CD4-positive, alpha-beta T cell (primary cell): ENCODE measurements around the gene PNPLA7. TPM values are rescaled to one million over a fixed set of nuclear protein-coding genes. Genes with fewer than 3 reads are reported as not detected.

ENCODE experiments used
- ATAC-seq: fragments of 200-7000 bp; cut with Tn5 transposase; one replicate; pipeline ENCODE4 v1.10.0; 2022; ENCODE audit warnings: mild to moderate bottlenecking; ENCODE audit not compliant: poor library complexity
- CTCF ChIA-PET: fragments of 350-600 bp; sonication (Branson Sonifier 250); formaldehyde crosslinking; loops from one replicate; lab custom pipeline; 2021; ENCODE audit warnings: antibody characterized with exemption, inconsistent platforms; lab: Charles Lee
- POLR2A ChIA-PET: fragments of 350-600 bp; sonication (Branson Sonifier 250); formaldehyde crosslinking; loops from one replicate; lab custom pipeline; 2021; ENCODE audit warnings: antibody characterized with exemption, inconsistent platforms; lab: Charles Lee
- DNase-seq, 14 experiments: peaks; one replicate each; pipeline ENCODE4 v3.0.0-alpha.2; 2013 to 2020; ENCODE audit warnings: mixed read lengths in 2 of 14
- H3K27ac ChIP-seq, 2 donors: one replicate each; pipeline versions ENCODE4 v1.5.1 to v1.7.0; 2013; ENCODE audit warnings: low read length in 2 of 2, low read depth in 1 of 2, mild to moderate bottlenecking in 1 of 2
- H3K27me3 ChIP-seq, 2 experiments: 1 replicate in 1 of 2; 2 replicates in 1 of 2; pipeline versions ENCODE4 v1.6.1 to v1.7.0; 2013; ENCODE audit warnings: low read length in 2 of 2, control low read depth in 1 of 2, mild to moderate bottlenecking in 1 of 2, moderate library complexity in 1 of 2; ENCODE audit not compliant: insufficient read depth in 2 of 2, control insufficient read depth in 1 of 2
- H3K36me3 ChIP-seq: one replicate; pipeline ENCODE4 v1.6.1; 2013; ENCODE audit warnings: low read length, control low read depth; ENCODE audit not compliant: insufficient read depth
- H3K4me1 ChIP-seq: one replicate; pipeline ENCODE4 v1.6.1; 2013; ENCODE audit warnings: low read length, control low read depth; ENCODE audit not compliant: insufficient read depth
- H3K4me3 ChIP-seq: one replicate; pipeline ENCODE4 v1.5.1; 2013; ENCODE audit warnings: mild to moderate bottlenecking, low read length, moderate library complexity
- H3K9me3 ChIP-seq, 2 experiments: 1 replicate in 1 of 2; 2 replicates in 1 of 2; pipeline versions ENCODE4 v1.6.1 to v1.7.0; 2013; ENCODE audit warnings: low read length in 2 of 2, mild to moderate bottlenecking in 2 of 2, control low read depth in 1 of 2, moderate library complexity in 1 of 2; ENCODE audit not compliant: control insufficient read depth in 1 of 2, insufficient read depth in 1 of 2
- H3K27ac Mint-ChIP-seq: one replicate; pipeline ENCODE4 v1.8.0; 2020; ENCODE audit warnings: mixed read lengths
- H3K27me3 Mint-ChIP-seq: one replicate; pipeline ENCODE4 v1.8.0; 2021; ENCODE audit warnings: mixed read lengths
- H3K36me3 Mint-ChIP-seq: one replicate; pipeline ENCODE4 v1.8.0; 2021; ENCODE audit warnings: low read depth, mixed read lengths
- H3K4me1 Mint-ChIP-seq: one replicate; pipeline ENCODE4 v1.8.0; 2021; ENCODE audit warnings: low read depth, mixed read lengths
- H3K4me3 Mint-ChIP-seq: one replicate; pipeline ENCODE4 v1.8.0; 2020; ENCODE audit warnings: mild to moderate bottlenecking, mixed read lengths
- H3K9me3 Mint-ChIP-seq: one replicate; pipeline ENCODE4 v1.8.0; 2020; ENCODE audit warnings: mixed read lengths
- intact Hi-C, 2 experiments: fragments of 100-400 bp; cut with DNase I in 1 of 2; cut with micrococcal nuclease in 1 of 2; formaldehyde crosslinking; loops; one replicate each; pipeline versions ENCODE4 v1.15.1 to v1.9.0; 2023 to 2025; cut with DNase I, micrococcal nuclease
- total RNA-seq, 174 experiments: library from RNA in 2 of 174; stranded (reverse) in 2 of 174; gene quantifications; one replicate each; pipeline ENCODE4 v1.2.3 and lab custom pipeline; 2021 to 2026
- TF ChIP-seq, protein P1 (sequence below): fragments of 200-600 bp; IDR thresholded peaks from one replicate; pipeline ENCODE4 v1.8.0; 2022; ENCODE audit warnings: antibody characterized with exemption, mild to moderate bottlenecking

Gene PNPLA7
- total RNA-seq, 2 experiments from 2014 or later = 7.8 to 8.4 TPM

GRCh38 chr9:137427454-137428310 is 122.5 kb downstream of the PNPLA7 start:
- H3K4me3 Mint-ChIP-seq = no peak overlapping the region
- H3K4me1 Mint-ChIP-seq = peaks cover 9% of the 10 kb centered on the region
- H3K27ac Mint-ChIP-seq = no peak overlapping the region
- no peaks in the 10 kb centered on the region for H3K27me3 Mint-ChIP-seq
- Histone ChIP-seq H3K27ac (no peak overlapping the region), H3K9me3 (no peaks in the 10 kb centered on the region), H3K4me3 (no peak overlapping the region), H3K36me3 (no peaks in the 10 kb centered on the region), H3K27me3 (no peaks in the 10 kb centered on the region), H3K4me1 (peaks cover 9% of the 10 kb centered on the region)
- ChIA-PET CTCF (no interaction called here), POLR2A (no interaction called here)
- no peaks in the 10 kb centered on the region for H3K9me3 Mint-ChIP-seq
- DNase-seq (no peak), ATAC-seq (no peak)
- intact Hi-C loops = no loop called here
- no peaks in the 10 kb centered on the region for H3K36me3 Mint-ChIP-seq
- TF ChIP-seq, protein P1, sequence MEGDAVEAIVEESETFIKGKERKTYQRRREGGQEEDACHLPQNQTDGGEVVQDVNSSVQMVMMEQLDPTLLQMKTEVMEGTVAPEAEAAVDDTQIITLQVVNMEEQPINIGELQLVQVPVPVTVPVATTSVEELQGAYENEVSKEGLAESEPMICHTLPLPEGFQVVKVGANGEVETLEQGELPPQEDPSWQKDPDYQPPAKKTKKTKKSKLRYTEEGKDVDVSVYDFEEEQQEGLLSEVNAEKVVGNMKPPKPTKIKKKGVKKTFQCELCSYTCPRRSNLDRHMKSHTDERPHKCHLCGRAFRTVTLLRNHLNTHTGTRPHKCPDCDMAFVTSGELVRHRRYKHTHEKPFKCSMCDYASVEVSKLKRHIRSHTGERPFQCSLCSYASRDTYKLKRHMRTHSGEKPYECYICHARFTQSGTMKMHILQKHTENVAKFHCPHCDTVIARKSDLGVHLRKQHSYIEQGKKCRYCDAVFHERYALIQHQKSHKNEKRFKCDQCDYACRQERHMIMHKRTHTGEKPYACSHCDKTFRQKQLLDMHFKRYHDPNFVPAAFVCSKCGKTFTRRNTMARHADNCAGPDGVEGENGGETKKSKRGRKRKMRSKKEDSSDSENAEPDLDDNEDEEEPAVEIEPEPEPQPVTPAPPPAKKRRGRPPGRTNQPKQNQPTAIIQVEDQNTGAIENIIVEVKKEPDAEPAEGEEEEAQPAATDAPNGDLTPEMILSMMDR = no peak

GRCh38 chr9:137426018-137426681 is 124.1 kb downstream of the PNPLA7 start:
- Mint-ChIP-seq H3K4me3 (no peak overlapping the region), H3K27ac (no peak overlapping the region), H3K9me3 (no peaks in the 10 kb centered on the region), H3K27me3 (no peaks in the 10 kb centered on the region), H3K36me3 (no peaks in the 10 kb centered on the region), H3K4me1 (peaks cover 18% of the 10 kb centered on the region)
- intact Hi-C loops = no loop called here
- no peak for ATAC-seq
- CTCF ChIA-PET = no interaction called here
- TF ChIP-seq, protein P1 = no peak
- H3K4me1 ChIP-seq = peaks cover 19% of the 10 kb centered on the region
- H3K4me3 ChIP-seq = no peak overlapping the region
- H3K36me3 ChIP-seq = no peaks in the 10 kb centered on the region
- no peak overlapping the region for H3K27ac ChIP-seq
- H3K27me3 ChIP-seq = no peaks in the 10 kb centered on the region
- no peaks in the 10 kb centered on the region for H3K9me3 ChIP-seq
- no peak for DNase-seq
- POLR2A ChIA-PET = no interaction called here

GRCh38 chr9:137423514-137424291 is 126.5 kb downstream of the PNPLA7 start:
- Mint-ChIP-seq H3K36me3 (no peaks in the 10 kb centered on the region), H3K4me3 (peak overlapping the region; percentile 84), H3K4me1 (peaks cover 18% of the 10 kb centered on the region), H3K27ac (no peak overlapping the region), H3K27me3 (no peaks in the 10 kb centered on the region), H3K9me3 (no peaks in the 10 kb centered on the region)
- intact Hi-C loops = loop anchor here (1.0 to 5.0 kb wide), 7 partner anchors 22 to 184 kb away; partner anchors contain the start of genes ARRDC1 (in 1 of the 2), DPH7 (in 1 of the 2), NELFB (in 1 of the 2) and NSMF (in 1 of the 2)
- CTCF ChIA-PET = interaction anchor here (0.7 to 2.3 kb wide), 5 partner anchors 22 to 187 kb away, joined by 3 to 12 read pairs (median 3); partner anchors contain the start of genes MRPL41 and NSMF
- DNase-seq (peak in 2 of 14 experiments; percentile 57 to 65), ATAC-seq (peak; percentile 54)
- Histone ChIP-seq H3K4me3 (peak overlapping the region; percentile 20), H3K27me3 (no peaks in the 10 kb centered on the region), H3K36me3 (no peaks in the 10 kb centered on the region), H3K4me1 (peaks cover 19% of the 10 kb centered on the region), H3K9me3 (no peaks in the 10 kb centered on the region), H3K27ac (no peak overlapping the region)
- POLR2A ChIA-PET = interaction anchor here (0.6 to 2.9 kb wide), 17 partner anchors 8 to 337 kb away, joined by 3 to 18 read pairs (median 5); partner anchors contain the start of genes MAN1B1, MRPL41, NELFB and NRARP
- TF ChIP-seq, protein P1 = no peak
